Uterus (tissue), 2 donors: ENCODE data around the gene ZNF490.

ENCODE experiments used
- CTCF ChIP-seq, 4 experiments: fragments of 200-600 bp in 2 of 4; fragments of 450-650 bp in 2 of 4; sonication (generic) in 2 of 4; IDR thresholded peaks; one replicate each; pipeline ENCODE4 v1.5.1; 2016 to 2019; ENCODE audit warnings: antibody characterized with exemption in 4 of 4, mild to moderate bottlenecking in 2 of 4, moderate library complexity in 1 of 4
- POLR2A ChIP-seq, 2 donors: fragments of 450-650 bp; IDR thresholded peaks; one replicate each; pipeline ENCODE4 v1.6.1; 2016; ENCODE audit warnings: antibody characterized with exemption in 2 of 2, mild to moderate bottlenecking in 1 of 2, moderate library complexity in 1 of 2

- TF ChIP-seq POLR2A (IDR thresholded peaks at IDR 0.05), result no peak
- no peak for TF ChIP-seq CTCF (IDR thresholded peaks at IDR 0.05)
These were observed 47.4 kb upstream of the ZNF490 start for GRCh38 chr19:12657966-12658365.
